HFF-Myc (cell line): ENCODE measurements around the gene FBLL1.

Experiments used
- DNase-seq: peaks from one replicate; pipeline ENCODE4 v3.0.0-alpha.2; 2011; ENCODE audit warnings: low read depth; ENCODE audit errors: extremely low read depth
- H3K4me3 ChIP-seq: replicated peaks from 2 replicates; pipeline ENCODE4 v1.5.1; 2011; ENCODE audit warnings: low read depth, mild to moderate bottlenecking, control low read depth, low read length
- CTCF ChIP-seq: IDR thresholded peaks from 2 replicates; pipeline ENCODE4 v1.5.1; 2012; ENCODE audit warnings: mild to moderate bottlenecking, low read depth, low read length, control low read depth; ENCODE audit errors: missing control alignments

The FBLL1 gene

DNA sequence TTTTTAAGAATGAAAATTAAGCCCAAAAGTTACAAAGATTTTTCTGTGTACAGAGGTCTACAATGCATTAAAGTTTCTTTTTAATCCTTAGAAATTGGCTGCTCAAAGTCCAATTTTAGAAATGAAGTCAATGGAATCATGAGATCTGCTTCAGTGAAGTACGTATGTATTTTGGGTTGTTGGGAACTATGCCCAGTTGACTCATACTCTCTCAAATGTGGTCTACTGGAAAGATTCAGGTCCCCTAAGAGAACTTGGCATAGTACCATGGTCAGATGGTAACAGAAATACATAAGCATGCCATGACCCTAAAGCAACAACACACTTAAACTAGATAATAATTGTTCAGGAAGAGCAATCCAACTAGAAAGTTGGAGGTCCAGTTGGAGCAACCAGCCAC is 23.0 kb downstream of the FBLL1 start:
- no peak overlapping the region for H3K4me3 ChIP-seq
- peak; percentile 77 for DNase-seq
- TF ChIP-seq CTCF = no peak

DNA sequence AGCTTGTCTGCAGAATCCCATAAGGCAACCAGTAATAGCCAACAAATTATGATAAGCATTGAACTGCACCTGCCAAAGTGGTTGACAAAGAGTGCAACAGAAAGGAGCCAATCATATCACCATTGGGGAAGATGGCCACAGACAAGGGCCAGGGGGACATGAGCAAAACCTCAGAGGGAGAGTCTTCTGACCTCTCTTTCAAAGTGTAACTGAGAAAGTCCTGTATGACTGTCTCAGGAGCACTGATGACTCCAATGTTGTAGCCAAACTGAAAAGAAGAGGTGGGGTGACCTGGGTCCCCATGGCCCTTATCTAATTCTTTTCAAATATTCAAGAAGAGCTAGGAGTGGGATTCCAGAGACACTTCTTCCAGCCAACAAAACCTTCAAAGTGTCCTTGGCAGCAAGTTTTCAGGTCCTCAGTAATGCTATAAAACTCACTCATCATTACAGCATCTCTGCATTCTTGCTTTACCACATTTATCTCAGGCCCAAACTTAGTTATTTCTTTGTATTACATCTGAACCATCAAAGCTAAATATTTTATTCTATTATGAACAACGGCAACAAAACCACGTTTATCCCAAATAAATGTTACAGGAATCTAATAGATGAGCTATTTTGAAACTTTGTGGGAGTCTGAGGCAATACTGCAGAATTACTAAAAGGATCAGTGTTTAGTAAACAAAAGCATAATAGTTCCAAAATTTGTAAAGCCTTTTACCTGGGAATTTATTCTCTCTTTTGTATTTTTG is 24.4 kb downstream of the FBLL1 start:
- H3K4me3 ChIP-seq = no peak overlapping the region
- DNase-seq = no peak
- TF ChIP-seq CTCF = no peak

GRCh38 chr5:168557389-168557788 is 28.3 kb downstream of the FBLL1 start:
- no peak for DNase-seq
- H3K4me3 ChIP-seq = no peak overlapping the region
- no peak for TF ChIP-seq CTCF

GRCh38 chr5:168562279-168562678 is 33.2 kb downstream of the FBLL1 start:
- no peak overlapping the region for H3K4me3 ChIP-seq
- no peak for DNase-seq
- no peak for TF ChIP-seq CTCF

DNA sequence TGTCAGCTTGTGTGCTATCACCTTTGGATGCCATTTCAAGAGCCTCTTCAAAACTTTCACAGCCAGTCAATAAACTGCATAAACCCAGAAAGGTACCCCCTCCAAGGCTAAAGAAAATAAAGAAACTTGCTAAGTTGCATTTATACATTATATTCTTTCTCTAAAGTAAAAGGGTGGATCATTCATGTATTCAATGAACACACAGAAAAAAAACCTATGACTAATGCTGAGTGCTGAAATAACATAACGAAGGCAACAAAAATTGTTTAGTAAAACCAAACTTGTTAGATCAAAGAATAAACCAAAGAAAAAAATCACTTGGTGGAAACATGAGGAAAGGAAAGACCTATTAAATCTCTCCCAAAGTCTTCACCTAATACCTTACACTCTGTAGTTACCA is 34.9 kb downstream of the FBLL1 start:
- no peak overlapping the region for H3K4me3 ChIP-seq
- TF ChIP-seq CTCF = no peak
- DNase-seq = no peak

GRCh38 chr5:168568738-168569137 is 39.6 kb downstream of the FBLL1 start:
- DNase-seq = no peak
- H3K4me3 ChIP-seq = no peak overlapping the region
- TF ChIP-seq CTCF = no peak
